ENCODE results near the gene B4GALT6. TPM values are rescaled to one million over a fixed set of nuclear protein-coding genes. Genes with fewer than 3 reads are reported as not detected.
A peak's percentile ranks its signal among the peaks of the same experiment; 100 is the strongest.

B4GALT6 gene
- total and polyA plus RNA-seq, 2 of the 13 experiments (the other 11 are each of a cell fraction or from before 2014, with no cell fraction given): 1.9 to 3.3 TPM

DNA sequence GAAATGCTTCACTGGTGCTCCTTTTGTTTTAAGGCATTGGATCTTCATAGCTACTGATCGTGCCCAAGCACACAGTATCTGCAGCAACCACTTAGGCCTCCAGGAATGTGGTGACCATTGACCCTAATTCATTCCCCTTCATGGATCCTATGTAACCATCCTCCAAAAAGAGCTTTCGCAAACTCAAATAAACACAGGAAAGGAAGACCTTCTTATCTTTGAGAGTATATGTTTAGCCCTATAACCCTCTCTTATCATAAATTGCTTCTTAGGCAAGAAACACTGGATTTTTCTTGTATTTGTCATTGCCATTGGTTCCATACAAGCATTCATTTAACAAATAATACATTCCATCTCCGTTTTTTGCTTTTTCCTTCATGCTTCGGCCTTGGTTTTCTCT lies 96.9 kb downstream of the B4GALT6 start (continued):
- TF ChIP-seq, protein P1, sequence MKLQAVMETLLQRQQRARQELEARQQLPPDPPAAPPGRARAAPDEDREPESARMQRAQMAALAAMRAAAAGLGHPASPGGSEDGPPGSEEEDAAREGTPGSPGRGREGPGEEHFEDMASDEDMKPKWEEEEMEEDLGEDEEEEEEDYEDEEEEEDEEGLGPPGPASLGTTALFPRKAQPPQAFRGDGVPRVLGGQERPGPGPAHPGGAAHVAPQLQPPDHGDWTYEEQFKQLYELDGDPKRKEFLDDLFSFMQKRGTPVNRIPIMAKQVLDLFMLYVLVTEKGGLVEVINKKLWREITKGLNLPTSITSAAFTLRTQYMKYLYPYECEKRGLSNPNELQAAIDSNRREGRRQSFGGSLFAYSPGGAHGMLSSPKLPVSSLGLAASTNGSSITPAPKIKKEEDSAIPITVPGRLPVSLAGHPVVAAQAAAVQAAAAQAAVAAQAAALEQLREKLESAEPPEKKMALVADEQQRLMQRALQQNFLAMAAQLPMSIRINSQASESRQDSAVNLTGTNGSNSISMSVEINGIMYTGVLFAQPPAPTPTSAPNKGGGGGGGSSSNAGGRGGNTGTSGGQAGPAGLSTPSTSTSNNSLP (IDR thresholded peaks at IDR 0.05; ENCODE audit: low read depth, low read length): peak; percentile 55; the same call in 1 of the 2 replicates
- TF ChIP-seq, protein P2, sequence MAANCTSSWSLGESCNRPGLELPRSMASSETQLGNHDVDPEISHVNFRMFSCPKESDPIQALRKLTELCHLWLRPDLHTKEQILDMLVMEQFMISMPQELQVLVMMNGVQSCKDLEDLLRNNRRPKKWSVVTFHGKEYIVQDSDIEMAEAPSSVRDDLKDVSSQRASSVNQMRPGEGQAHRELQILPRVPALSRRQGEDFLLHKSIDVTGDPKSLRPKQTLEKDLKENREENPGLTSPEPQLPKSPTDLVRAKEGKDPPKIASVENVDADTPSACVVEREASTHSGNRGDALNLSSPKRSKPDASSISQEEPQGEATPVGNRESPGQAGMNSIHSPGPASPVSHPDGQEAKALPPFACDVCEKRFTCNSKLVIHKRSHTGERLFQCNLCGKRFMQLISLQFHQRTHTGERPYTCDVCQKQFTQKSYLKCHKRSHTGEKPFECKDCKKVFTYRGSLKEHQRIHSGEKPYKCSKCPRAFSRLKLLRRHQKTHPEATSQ (CRISPR knock-in tag; IDR thresholded peaks at IDR 0.05; ENCODE audit: borderline replicate concordance): peak; percentile 46; the same call in 1 of the 2 replicates
- no peak for TF ChIP-seq ZFP62 (CRISPR knock-in tag; IDR thresholded peaks at IDR 0.05)
- peak; percentile 56 for TF ChIP-seq HMG20A (CRISPR knock-in tag; IDR thresholded peaks at IDR 0.05; ENCODE audit: borderline replicate concordance)
- TF ChIP-seq FOXJ3 (CRISPR knock-in tag; IDR thresholded peaks at IDR 0.05; ENCODE audit: borderline replicate concordance): peak; percentile 89
- peak; percentile 92 for TF ChIP-seq PPARG (CRISPR knock-in tag; conservative IDR thresholded peaks at IDR 0.05)
- TF ChIP-seq, protein P3, sequence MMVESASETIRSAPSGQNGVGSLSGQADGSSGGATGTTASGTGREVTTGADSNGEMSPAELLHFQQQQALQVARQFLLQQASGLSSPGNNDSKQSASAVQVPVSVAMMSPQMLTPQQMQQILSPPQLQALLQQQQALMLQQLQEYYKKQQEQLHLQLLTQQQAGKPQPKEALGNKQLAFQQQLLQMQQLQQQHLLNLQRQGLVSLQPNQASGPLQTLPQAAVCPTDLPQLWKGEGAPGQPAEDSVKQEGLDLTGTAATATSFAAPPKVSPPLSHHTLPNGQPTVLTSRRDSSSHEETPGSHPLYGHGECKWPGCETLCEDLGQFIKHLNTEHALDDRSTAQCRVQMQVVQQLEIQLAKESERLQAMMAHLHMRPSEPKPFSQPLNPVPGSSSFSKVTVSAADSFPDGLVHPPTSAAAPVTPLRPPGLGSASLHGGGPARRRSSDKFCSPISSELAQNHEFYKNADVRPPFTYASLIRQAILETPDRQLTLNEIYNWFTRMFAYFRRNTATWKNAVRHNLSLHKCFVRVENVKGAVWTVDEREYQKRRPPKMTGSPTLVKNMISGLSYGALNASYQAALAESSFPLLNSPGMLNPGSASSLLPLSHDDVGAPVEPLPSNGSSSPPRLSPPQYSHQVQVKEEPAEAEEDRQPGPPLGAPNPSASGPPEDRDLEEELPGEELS (CRISPR knock-in tag; IDR thresholded peaks at IDR 0.05): peak; percentile 91
- TF ChIP-seq, protein P4, sequence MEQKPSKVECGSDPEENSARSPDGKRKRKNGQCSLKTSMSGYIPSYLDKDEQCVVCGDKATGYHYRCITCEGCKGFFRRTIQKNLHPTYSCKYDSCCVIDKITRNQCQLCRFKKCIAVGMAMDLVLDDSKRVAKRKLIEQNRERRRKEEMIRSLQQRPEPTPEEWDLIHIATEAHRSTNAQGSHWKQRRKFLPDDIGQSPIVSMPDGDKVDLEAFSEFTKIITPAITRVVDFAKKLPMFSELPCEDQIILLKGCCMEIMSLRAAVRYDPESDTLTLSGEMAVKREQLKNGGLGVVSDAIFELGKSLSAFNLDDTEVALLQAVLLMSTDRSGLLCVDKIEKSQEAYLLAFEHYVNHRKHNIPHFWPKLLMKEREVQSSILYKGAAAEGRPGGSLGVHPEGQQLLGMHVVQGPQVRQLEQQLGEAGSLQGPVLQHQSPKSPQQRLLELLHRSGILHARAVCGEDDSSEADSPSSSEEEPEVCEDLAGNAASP (CRISPR knock-in tag; IDR thresholded peaks at IDR 0.05; ENCODE audit: borderline replicate concordance): peak; percentile 17; the same call in 1 of the 2 replicates
- peak; percentile 37 to 76; a peak in 1 of 4 replicates for TF ChIP-seq NR2F1 (CRISPR knock-in tag; IDR thresholded peaks at IDR 0.05)
- TF ChIP-seq, protein P5, sequence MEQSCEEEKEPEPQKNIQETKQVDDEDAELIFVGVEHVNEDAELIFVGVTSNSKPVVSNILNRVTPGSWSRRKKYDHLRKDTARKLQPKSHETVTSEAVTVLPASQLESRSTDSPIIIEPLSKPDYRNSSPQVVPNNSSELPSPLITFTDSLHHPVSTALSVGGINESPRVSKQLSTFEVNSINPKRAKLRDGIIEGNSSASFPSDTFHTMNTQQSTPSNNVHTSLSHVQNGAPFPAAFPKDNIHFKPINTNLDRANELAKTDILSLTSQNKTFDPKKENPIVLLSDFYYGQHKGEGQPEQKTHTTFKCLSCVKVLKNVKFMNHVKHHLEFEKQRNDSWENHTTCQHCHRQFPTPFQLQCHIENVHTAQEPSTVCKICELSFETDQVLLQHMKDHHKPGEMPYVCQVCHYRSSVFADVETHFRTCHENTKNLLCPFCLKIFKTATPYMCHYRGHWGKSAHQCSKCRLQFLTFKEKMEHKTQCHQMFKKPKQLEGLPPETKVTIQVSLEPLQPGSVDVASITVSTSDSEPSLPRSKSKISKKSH (CRISPR knock-in tag; IDR thresholded peaks at IDR 0.05; ENCODE audit: borderline replicate concordance): no peak
- peak; percentile 67; the same call in 1 of the 2 replicates for TF ChIP-seq KDM6A (CRISPR knock-in tag; IDR thresholded peaks at IDR 0.05; ENCODE audit: low read depth)
- TF ChIP-seq FOSL1 (CRISPR knock-in tag; IDR thresholded peaks at IDR 0.05; ENCODE audit: borderline replicate concordance): peak; percentile 65; the same call in 1 of the 2 replicates
- TF ChIP-seq ASH2L (IDR thresholded peaks at IDR 0.05; ENCODE audit: insufficient read length, low read depth, low read length): peak; percentile 33
- peak in 1 of 2 experiments; percentile 91; a peak in 2 of 4 replicates for TF ChIP-seq EP300 (IDR thresholded peaks at IDR 0.05; ENCODE audit: low read depth in 2 of 2, low read length in 2 of 2)
- TF ChIP-seq EP300 (CRISPR knock-in tag; IDR thresholded peaks at IDR 0.05; ENCODE audit: borderline replicate concordance): peak; percentile 69; the same call in 1 of the 2 replicates
- TF ChIP-seq, protein P6, sequence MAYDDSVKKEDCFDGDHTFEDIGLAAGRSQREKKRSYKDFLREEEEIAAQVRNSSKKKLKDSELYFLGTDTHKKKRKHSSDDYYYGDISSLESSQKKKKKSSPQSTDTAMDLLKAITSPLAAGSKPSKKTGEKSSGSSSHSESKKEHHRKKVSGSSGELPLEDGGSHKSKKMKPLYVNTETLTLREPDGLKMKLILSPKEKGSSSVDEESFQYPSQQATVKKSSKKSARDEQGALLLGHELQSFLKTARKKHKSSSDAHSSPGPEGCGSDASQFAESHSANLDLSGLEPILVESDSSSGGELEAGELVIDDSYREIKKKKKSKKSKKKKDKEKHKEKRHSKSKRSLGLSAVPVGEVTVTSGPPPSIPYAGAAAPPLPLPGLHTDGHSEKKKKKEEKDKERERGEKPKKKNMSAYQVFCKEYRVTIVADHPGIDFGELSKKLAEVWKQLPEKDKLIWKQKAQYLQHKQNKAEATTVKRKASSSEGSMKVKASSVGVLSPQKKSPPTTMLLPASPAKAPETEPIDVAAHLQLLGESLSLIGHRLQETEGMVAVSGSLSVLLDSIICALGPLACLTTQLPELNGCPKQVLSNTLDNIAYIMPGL (CRISPR knock-in tag; IDR thresholded peaks at IDR 0.05; ENCODE audit: borderline replicate concordance in 1 of 2, low read depth in 1 of 2): 0 out of 4 replicates have a peak, but pooled peaks of 1 of the 2 experiments have one; percentile 30
- TF ChIP-seq RELA (CRISPR knock-in tag; IDR thresholded peaks at IDR 0.05): no peak

Measured in HepG2 (cell line).